Left lobe of liver (tissue), 2 donors: ENCODE results near the gene ADAMTS16. TPM values are rescaled to one million over a fixed set of nuclear protein-coding genes. Genes with fewer than 3 reads are reported as not detected.

Source experiments
- ATAC-seq: fragments of 200-7000 bp; cut with Tn5 transposase; one replicate; pipeline ENCODE4 v1.9.1; 2020; ENCODE audit warnings: mild to moderate bottlenecking, moderate library complexity
- DNase-seq: peaks from one replicate; pipeline ENCODE4 v3.0.0-alpha.2; 2020; ENCODE audit warnings: low spot score
- total RNA-seq: library from RNA; stranded (reverse); gene quantifications from one replicate; pipeline ENCODE4 v1.2.1, GENCODE V29; 2021
- donor health status: DM: no; HTN: no; CAD: no; lungs with moderate emphysema.
- donor health status: DM: no; HTN: yes; CAD: no.

Gene ADAMTS16
- total RNA-seq, 1 donor from 2014 or later, result not detected

DNA sequence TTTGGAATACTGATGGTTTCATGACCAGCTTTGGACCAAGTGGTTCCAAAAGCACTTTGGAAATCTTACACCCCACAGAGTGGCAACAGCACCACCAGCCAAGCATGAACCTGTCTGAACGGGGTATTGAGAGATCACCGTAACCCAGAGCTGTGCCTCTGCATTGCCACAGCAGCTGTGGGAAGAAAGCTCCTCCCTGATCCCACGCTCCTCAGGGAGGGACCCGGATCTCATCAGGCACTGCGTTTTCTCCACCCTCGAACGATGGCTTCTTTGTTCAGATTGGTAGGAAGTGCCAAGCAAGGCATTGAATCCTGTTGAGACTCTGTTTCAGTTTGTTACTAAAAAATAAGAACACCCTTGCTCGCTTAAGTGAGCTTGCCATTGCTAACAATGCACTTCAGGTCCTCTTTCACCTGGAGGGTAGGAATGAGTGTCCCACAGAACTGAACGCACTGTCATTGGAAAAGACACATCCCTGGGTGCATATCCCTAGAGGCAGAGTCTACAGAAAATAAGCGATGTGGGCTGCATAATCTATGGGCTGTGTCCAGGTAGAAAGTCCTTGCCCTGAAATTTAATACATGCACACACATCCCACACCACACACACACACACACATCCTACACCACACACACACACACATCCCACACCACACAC, 164.4 kb downstream of the ADAMTS16 start:
- DNase-seq (no peak), ATAC-seq (peak; percentile 37)

DNA sequence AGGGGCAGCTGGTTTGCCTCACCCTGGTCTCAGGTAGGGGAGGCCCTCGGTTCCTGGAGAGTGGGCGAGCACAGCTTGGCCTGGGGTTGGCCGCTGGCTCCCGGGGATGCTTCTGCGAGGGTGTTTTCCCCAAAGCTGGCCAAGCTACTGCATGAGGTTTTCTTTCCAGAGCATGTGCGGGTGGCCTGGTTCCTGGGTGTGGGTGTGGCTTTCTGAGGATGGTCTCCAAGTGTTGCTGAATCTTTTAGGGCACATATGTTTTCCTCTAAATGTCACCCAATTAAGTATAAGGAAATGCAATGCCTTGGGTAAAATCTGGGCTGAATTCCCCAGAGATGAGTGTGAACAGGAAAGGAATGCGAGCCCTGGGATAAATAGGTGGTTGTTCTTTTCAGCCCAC, 166.6 kb downstream of the ADAMTS16 start:
- ATAC-seq (no peak), DNase-seq (no peak)

DNA sequence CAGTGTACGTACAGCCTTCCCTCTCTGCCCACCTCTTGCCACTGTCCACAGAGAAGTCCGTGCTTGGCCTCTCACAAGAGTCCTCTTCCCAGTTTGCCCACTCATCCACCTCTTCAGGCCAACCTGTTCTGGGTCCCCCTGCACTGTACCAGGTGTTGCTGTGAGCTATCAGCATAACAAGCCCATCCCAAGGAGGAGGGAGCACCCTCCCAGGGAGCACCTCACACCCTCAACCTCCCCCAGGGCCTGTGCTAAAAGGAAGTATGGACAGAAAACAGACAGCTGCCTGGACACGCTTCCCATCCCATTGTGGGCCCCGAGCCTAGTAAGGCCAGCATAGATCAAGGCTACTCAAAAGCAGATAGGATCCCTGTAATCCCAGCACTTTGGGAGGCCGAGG, 168.2 kb downstream of the ADAMTS16 start:
- ATAC-seq, result no peak

DNA sequence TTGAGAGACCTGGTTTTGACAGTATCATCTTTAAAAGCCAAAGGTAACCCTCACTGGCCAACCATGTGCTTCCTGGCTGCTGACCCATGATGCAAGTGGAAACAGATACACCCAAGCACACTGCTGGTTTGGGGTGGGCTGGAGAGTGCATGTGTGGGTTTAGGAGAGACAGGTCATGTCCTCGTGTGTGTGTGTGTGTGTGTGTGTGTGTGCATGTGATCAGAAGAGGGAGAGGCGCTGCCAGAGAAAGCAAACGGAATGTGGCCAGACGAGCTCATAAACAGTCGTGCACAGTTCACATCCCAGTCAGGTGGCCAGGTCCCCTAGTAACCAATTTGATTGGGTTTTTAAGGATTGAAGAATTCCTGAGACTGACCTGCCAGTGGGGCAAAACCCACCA, 169.5 kb downstream of the ADAMTS16 start:
- ATAC-seq (no peak), DNase-seq (no peak)

More for the DNA sequence above, 168.2 kb downstream of the ADAMTS16 start:
- no peak for DNase-seq

DNA sequence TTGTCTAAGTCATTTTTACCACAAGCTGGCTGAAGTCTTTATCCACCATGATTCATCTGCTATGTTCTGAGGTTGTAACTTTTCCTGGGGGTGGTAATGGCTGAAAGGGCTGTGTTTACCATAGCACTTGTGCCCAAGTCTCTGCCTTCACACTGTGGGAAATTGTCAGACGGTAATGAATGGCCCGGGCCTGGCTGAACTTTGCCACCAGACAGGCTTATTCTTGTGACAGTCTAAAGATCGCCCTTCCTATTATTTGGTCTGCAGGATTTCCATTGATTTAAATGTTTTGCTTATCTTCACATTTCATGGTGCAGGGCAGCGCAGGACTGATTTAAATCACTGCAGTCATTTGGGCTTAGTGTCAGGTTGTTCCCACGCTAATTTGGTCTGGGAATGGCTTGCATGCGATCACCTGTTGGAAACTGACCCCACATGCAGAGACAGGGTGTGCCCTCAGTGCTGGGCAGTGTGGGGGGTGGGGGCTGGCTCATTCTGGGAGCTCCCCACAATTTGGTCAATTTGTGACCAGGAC, 173.0 kb downstream of the ADAMTS16 start:
- peak; percentile 63 for DNase-seq
- ATAC-seq, result peak; percentile 89

DNA sequence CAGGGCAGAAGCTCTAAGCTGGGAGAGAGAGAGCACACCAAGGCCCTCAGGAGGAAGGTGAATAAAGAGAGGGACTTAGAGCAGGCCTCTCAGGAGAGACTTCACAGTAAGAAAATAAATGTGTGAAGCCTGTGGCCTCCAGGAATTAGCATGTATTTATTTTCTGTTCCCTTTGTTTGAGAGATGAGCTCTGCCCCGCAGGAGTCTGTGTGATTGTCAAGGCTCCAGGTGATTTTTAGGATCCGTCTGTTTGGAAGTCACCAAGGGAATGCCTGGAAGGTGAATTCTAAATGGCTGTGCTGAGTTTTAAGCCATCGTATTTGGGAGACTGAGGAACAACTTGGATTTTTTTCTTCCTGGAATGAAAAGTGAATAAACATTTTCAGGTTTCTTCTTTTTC, 174.0 kb downstream of the ADAMTS16 start:
- ATAC-seq, result no peak
- DNase-seq, result no peak

DNA sequence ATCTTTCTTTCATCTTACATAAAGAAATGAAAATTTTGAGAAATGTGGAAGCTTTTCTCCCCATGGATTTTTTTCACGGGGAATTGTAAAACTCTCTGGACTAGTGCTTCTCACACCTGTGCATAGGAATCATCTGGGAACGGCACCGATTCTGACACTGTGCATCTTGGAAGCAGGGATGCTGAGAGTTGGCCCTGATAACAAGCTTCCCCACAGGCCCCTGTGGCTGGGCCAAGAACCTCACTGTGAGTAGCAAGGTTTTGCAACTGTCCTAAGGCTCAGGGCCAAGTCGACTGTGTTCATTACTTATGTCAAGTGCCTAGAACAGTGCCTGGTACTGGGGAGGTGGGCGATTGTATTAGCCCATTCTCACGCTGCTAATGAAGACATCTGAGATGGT, 174.5 kb downstream of the ADAMTS16 start:
- DNase-seq, result no peak

DNA sequence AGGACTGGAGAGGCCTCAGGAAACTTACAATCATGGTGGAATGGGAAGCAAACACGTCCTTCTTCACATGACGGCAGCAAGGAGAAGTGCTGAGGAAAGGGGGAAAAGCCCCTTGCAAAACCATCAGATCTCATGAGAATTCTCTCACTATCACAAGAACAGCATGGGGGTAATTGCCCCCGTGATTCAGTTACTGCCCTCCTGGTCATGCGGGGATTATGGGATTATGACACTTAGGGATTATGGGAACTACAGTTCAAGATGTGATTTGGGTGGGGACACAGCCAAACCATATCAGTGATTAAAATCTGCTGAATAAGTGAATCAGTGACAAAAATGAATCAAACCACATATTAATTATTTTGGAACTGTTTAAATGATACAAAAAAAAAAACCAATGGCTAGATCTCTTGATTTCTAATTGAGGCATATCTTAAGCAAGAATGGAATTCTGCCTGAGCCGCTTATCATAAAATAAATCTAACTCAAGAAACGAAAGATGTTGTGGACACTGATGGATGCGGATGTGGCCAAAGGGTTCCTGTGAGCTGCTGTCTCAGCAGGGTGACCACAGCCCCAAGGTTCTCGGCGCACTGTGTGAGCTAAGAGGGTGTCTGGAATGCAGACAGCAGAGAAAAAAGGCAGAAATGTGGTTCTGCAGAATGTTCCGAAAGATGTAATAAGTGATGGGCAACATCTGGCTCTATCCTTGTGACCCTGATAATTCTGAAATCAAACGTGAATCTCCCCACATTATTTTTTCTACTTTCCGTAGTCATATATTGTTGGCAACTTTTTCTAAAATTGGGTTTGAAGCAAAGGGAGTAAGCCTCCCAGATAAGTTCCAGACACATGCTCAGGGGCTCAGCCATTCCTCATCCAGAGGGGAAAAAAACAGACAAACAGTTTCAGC, 175.2 kb downstream of the ADAMTS16 start:
- no peak for ATAC-seq
- DNase-seq, result no peak

More for the DNA sequence above, 174.5 kb downstream of the ADAMTS16 start:
- no peak for ATAC-seq

DNA sequence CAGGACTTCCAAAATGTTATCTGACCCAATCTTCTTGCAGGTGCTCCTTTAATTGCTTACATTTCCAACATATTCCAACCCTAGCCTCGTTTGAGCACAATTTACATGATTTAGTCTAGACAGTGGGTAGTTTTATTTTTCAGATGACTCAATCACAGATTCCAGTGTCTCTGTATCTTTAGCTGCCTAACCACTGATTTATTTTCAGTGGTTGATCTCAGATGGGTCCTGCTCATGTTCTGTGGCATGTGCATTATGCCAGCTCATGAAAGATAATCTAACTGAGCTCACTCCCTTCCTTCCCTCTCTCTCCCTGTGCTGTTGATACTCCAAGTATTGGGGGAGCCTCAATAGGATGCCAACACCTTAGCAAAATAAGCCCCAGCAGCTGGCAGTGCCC, 176.2 kb downstream of the ADAMTS16 start:
- no peak for DNase-seq
- no peak for ATAC-seq

DNA sequence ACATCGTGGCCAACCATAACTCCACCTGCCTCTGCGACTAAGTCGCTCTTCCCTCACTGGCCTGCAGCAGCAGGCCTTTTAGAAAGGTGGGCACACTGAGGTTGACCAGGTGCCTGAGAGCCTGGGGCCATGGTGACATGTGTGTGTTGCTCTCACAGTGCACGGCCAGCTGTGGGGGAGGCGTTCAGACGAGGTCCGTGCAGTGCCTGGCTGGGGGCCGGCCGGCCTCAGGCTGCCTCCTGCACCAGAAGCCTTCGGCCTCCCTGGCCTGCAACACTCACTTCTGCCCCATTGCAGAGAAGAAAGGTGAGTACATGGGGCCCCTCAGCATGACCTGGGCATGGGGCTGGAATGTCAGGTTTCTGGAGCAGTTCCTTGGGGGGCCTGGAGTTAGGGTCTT, 177.8 kb downstream of the ADAMTS16 start:
- DNase-seq (no peak), ATAC-seq (no peak)

DNA sequence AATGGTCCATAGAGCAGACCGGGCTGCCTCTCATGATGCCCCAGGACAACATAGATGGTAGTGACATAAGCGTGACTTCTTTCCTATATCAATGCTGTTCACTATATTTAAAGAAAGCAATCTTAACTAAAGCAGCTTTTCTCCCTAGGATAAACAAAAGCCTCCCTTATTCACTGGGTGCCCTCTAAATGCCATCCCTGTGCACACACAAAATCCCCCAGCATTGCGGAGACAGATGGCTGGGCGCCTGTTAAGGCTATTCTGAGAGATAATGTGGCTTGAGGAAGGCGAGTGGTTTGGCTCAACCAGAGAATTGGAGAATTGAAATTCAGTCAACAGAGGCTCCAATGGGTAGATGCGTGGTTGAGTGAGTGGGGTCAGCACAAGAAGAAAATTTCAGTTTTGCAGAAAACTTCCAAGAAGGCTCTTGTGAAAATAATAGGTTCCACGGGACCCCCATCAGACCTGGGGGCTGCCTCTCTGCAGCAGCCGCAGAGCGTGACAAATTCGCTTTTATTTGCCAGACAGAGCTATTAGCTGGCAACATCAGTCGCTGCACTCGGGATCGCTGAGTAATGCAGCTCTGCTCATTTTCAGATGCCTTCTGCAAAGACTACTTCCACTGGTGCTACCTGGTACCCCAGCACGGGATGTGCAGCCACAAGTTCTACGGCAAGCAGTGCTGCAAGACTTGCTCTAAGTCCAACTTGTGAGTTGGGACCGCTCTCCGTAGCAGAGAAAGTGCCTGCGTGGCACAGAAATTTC, 178.5 kb downstream of the ADAMTS16 start:
- no peak for ATAC-seq
- no peak for DNase-seq

DNA sequence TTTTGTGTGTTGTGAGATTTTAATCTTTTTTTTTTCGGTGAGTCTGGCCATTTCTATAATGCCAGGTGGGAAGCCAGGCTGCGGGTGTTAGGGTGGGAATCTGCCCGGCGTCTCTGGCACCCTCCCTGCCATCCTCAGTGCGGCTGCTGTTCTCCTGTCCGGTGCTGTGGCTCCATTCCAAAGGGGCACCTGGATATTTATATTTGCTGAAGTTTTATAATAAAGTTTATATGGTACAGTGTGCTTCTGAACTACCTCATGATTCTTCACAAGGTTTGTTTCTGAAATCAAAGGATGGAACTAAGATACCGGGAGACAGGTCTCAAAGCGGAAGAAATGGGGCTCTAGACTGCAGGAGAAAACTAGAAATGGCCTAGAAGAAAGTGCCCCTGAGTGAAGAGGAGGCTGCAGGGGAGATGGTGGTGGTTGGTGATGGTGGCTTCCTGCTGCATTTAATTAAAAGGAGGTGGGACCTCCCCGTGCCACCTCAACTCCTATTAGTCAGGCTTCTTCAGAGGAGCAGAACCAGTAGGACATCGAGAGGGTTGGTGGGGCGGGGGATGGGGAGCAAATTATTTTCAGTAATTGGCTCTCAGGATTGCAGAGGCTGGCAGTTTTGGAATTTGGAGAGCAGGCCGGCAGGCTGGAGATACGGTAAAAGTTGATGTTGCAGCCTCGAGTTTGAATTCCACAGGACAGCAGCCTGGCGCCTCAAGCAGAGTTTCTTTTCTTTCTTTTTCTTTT, 180.1 kb downstream of the ADAMTS16 start:
- ATAC-seq, result no peak

DNA sequence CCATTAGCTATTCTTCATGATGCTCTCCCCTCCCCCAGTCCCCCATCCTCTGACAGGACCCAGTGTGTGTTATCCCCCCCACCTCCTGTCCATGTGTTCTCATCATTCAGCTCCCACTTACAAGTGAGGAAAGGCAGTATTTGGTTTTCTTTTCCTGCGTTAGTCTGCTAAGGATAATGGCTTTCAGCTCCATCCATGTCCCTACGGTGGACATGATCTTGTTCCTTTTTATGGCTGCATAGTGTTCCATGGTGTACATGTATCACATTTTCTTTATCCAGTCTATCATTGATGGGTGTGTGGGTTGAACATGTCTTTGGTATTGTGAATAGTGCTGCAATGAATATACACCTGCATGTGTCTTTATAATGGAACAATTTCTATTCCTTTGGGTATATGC, 181.0 kb downstream of the ADAMTS16 start:
- DNase-seq (no peak), ATAC-seq (no peak)

More for the DNA sequence above, 180.1 kb downstream of the ADAMTS16 start:
- DNase-seq, result no peak

DNA sequence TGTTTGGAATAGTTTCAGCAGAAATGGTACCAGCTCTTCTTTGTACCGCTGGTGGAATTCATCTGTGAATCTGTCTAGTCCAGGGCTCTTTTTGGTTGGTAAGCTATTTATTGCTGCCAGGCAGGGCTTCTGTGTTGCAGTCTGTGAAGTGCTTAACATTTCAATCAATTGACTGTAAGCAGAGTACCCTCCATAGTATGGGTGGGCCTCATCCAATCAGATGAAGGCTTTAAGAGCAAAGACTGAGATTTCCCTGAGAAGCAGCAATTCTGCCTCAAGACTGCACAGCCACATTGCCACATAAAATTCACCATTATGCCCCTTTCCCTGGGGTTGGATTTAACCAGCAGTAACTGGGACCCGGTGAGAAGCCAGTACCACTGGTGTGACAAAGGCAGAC, 183.4 kb downstream of the ADAMTS16 start:
- DNase-seq, result no peak
- no peak for ATAC-seq

DNA sequence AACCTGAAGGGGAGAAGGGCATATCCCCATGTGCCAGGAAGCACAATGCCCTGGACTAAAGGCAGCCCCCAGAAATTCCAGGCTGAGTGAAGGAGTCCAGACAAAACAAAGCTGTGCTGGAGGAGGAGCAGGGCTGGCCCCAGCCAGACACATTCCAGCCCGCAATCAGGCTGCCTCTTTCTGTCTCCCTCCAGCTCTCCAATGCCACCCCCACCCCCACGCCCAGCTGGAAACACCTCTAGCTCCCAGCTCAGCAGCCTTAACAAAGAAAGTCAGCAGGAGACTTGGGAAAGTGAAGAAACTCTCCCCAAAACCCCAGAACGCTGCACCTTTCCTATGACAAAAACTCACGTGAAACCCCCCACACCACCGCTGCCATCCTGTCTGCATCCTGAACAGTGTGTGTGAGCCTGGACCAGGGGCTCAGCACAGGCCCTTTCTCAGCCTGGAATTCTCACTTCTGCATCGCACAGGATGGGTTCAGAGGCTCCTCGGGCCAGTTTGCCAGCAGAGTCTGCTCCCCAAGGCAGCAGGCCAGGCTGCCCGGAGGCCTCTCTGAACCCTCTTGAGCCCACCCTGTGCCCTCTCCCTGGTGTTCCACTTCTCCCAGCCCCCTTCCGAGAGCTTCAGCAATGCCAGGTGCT, 186.1 kb downstream of the ADAMTS16 start:
- ATAC-seq (no peak), DNase-seq (no peak)

DNA sequence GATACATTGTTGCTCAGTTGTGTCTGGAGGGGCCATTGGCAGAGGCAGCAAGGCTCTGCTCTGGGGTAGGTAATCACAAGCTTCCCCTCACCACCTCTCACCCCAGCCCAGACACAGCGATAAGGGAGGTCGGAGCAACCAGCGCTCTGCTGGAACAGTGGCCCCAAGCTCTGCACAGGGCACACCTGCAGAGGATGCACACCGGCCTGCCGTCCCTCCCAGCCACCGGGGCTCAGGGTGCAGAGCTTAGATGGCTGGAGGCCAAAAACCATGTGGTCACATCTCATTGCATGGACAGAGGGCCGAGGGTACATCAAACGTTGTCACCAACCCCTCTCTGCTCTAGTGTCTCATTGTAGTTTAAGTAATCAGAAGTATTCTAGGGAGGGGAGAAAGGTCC, 187.0 kb downstream of the ADAMTS16 start:
- ATAC-seq (no peak), DNase-seq (no peak)

DNA sequence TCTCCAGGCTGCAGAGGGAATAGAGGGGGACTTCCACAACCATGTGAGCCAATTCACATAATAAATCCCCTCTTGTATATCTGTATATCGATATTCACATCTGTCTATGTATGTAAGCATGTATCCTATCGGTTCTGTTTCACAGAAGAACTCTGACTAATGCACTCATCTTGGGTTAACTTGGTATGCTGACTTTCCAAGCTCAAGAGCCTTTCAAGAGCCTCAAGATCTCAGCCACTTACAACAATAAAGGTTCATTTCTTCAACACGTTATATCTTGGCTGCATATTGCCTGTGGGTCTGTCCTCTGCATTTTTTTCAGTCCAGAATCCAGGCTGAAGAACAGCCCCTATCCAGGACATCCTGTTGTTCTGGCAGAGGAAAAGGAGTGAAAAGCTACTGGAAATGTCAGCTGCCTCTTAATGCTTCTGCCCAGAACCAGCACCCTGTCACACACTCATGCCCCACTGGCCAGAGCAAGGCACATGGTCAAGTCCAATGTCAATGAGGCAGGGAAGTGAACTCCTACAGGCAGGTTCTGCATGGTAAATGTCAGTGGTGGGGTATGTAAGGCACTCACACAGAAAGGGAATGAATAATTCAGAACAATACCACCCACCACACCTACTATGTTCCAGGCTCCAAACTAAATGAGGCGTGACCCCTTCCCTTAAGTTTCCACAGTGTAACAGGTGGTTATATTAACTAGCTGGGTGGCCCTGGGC, 190.8 kb downstream of the ADAMTS16 start:
- ATAC-seq, result no peak
- DNase-seq, result no peak

DNA sequence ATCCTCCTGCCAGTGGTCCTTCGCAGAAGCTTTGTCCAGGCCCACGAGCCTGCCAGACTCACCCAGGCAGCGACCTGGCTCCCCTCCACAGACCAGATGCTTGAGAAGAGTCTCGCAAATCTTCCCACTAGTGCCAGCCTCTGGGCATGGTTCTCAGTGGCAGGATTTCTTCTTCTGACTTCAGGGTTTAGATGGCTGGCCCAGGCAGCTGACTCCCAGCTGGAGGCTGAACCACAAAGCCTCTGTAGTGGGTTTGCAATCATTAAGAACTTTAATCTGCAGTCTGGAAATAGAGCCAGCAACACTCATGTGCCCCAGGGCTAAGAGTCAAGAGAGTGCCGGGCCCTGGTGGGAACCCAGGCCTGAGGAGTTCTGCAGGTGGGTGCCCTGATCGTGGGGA, 191.7 kb downstream of the ADAMTS16 start:
- ATAC-seq (no peak), DNase-seq (no peak)

DNA sequence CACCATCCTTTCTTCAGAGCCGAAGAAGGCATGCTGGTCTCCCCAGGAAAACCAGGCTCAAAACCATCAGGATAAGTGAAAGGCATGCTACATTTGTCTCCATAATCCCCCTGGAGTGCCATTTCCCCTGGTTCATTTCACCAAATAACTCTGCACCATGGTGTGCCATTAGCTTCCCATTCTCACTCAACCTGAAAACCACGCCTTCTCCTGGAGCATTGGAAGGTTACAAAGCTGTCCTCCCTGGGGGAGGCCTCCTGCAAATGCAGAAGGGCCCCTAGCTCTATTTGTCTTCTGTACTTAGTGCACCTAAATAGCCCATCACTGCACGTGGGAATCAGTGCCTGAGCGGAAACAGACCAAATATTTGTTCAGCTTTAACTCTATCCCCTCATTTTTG, 192.2 kb downstream of the ADAMTS16 start:
- ATAC-seq, result no peak

More for the DNA sequence above, 192.2 kb downstream of the ADAMTS16 start:
- no peak for DNase-seq
